HG03039 (cell line): Measurements from ENCODE around the gene CYP3A5.
"Not testable (repeated sequence)": the region's sequence is repeated elsewhere in the genome, so short reads cannot be mapped to it uniquely, and the experiment has no call there.

ENCODE experiments used
- ATAC-seq: cut with Tn5 transposase; IDR thresholded peaks from one replicate; pipeline ENCODE4 v1.9.1; 2021; ENCODE audit warnings: mild to moderate bottlenecking, moderate library complexity; ENCODE audit not compliant: unreplicated experiment

Gene CYP3A5

DNA sequence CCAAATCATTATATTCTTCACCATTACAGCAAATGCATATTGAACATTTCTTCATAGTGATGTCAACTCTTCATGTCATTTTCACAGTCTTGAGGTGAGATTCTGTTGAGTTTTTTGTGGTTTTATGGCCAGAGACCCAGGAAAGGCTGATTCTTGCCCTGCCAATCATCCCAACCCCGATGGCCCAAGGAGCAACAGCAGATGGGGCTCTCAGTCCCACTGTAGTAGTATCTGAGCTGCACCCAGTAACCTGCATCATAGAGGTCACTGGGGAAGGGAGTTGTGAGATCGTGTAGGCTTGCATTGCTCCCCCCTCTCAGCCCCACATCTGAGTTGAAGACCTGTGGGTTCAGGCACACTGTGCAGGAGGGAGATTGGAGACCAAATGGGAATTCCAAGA lies 36.3 kb downstream of the CYP3A5 start:
- ATAC-seq, result no peak

DNA sequence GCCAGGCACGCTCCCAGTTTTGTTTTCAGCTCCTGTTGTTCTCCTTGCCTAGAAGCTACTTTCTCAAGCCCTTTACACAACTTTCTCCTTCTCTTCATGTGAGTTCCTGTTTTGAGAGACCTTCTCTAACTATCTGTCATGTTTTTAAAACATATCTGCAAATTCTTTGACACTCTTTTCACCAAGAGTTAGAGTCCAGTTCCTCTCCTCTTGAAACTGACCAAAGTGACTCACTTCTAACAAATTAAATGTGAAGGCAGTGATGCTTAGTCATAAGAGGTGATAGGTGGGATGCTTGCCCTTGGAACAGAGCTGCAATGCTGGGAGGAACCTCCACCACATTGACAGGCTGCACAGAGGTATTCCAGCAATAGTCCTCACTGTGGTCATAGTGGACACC lies 37.8 kb downstream of the CYP3A5 start:
- no peak for ATAC-seq

DNA sequence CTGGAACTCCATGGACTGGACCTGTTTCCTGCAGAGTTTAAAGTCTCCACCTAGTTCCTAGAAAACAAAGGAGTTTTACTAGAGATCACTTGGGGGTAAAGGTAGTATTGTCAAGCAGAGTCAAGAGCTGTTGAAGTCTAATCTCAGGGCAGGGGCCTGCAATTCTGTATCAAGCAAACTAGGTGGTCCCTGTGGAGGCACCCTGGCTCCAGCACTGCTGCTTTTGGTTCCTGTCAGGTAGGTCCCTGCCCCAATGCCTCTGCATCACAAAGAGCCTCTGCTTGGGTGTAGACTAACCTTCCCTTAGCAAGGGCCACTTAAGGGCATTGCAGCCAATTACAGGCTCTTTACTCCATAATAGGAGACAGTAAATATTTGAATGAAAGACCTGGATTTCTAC lies 40.5 kb downstream of the CYP3A5 start:
- ATAC-seq, result no peak

DNA sequence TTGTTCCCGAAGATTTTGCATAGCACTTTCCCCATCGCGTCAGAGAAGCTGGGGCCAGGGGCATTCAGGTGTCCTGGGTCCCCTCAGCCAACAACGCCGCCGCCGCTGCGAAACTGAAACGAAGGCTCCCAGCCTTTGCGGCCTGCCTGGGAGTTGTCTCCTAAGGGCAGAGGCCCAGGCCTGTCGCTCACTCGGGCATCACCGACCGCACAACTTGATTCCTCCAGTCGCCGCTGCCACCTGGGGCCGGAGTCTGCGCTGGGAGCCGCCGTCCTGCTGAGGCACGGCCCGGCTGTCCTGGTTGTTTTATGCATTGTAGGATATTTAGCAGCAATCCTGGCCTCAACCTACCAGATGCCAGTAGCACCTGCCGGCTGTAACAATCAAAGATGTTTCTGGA lies 41.1 kb downstream of the CYP3A5 start:
- no peak for ATAC-seq

DNA sequence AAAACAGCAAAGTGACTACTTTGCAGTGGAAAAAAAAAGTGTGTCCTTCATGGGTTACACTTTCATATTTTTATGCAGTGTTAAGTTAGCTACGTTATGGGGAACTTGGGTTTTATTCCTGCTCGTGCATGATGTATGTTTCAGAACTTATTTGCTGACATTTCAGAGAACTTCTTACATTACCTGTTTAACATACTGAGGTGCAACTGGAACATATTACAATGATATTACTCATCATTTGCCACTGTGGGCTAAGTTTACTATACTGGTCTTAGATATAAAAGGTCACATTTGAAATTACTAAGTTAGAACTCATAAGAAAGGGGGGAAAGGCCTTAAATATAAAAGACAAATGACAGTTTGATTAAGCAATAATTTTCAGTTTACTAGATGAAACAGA lies 42.4 kb downstream of the CYP3A5 start:
- ATAC-seq, result not testable (repeated sequence)

DNA sequence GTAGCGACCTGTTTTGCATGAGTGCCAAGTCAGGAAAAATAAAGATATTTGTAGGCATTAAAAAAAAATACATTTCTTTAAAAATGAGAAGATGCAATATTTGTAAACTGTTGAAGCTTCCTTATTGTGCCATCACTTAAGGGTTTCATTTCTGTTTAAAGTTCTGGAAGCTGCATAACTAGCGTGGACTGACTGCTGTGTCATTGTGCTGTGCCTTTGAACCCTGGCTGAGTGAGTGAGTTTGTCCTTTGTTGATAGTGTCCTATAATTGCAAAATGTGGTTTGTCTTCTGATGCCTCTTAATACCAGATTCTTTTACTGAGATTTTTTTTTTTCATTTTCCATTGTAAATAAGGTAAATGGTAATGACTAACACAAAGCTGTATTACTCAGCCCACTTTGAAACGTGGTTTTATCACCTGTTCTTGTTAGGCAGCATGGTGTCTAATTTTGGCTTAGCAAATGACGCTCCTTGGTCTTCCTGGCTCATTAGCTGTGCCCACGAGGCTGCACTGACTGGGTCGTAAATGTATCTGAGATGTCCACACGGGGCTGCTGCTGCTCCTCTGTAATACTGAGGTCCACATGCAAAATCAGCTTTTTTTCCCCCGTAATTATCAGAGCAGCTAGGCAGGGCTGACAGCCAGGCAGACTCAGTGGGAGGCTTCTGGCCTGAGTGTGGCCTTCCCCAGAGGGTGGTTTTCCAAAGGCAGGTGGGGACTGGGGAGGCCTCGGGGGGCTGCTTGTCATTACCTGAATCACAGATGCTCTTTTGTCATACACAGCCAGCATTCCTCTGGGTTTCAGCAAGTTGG lies 48.3 kb downstream of the CYP3A5 start:
- ATAC-seq, result no peak

DNA sequence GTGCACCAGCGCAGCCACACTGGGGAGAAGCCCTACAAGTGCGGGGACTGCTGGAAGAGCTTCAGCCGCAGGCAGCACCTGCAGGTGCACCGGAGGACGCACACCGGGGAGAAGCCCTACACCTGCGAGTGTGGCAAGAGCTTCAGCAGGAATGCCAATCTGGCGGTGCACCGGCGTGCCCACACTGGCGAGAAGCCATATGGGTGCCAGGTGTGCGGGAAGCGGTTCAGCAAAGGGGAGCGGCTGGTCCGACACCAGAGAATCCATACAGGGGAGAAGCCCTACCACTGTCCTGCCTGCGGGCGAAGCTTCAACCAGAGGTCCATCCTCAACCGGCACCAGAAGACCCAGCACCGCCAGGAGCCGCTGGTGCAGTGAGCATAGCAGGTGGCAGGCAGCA lies 50.2 kb downstream of the CYP3A5 start:
- ATAC-seq, result no peak

DNA sequence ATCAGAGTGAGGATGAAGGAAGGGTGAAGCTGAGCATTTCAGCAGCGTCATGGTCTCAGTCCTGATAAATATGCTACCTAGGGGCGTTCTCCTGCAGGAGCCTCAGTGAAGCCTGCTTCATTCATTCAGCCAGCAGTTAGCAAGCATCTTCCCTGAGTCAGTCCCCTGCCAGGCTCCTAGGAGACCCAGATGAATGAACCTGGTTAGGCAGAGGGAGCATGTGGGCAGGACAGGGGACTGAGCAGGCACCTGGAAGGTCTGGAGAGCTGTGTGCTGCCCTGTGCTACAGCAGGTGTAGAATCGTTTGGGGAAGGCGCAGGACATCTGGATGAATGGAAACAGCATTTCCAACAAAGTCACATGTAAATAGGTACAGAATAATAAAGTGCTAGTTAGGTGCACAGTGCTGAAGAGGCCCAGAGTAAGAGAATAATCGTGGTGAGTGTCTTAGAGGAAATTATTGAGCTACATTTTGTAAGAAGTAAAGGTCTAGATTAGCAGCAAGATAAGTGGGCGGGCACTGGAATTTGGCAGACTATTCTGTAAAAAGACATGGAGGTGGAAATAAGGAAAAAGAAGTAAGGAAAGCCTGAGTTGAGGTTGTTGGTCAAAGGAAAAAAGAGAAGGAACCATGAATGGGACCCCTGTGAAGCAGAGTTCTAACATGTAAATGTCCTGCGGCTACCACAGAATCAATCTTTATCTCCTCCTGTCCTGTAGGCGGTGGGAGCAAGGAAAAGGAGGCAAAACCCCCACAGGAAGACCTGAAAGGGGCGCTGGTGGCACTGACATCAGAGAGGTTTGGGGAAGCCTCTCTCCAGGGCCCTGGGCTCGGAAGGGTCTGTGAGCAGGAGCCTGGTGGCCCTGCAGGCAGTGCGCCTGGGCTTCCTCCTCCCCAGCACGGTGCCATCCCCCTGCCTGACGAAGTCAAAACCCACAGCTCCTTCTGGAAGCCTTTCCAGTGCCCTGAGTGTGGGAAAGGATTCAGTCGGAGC lies 51.0 kb downstream of the CYP3A5 start:
- no peak for ATAC-seq

DNA sequence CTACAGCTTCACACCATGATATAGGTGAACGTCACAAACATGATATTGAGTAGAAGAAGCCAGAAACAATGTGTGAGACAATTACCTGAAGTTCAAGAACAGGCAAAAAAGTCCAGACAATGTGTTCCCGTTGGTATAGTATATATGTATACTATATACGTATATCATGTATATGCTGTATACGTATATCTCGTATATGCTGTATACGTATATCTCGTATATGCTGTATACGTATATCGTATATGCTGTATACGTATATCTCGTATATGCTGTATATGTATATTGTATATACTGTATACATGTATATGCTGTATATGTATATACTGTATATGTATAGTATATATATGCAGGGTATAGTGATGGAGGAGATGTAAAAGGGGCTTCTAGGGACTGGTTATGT lies 52.3 kb downstream of the CYP3A5 start:
- no peak for ATAC-seq

DNA sequence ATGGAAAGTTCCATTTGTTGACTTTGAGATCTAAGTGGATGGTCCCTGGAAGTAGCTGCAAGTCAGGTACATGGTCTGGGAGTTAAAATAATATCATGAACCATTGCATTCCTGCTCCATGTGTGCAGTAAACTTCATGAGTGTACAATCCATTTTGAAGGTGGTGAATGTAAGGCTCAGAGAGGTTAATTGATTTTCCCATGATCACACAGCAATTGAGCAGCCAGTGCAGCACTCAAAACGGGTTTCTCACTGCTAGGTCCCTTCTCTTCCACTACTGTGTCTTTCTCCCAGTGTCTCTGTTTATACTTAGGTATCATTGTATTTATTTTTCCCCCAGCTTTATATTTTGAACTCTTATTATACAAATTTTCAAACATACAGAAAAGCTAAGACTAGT lies 53.1 kb downstream of the CYP3A5 start:
- ATAC-seq, result no peak

DNA sequence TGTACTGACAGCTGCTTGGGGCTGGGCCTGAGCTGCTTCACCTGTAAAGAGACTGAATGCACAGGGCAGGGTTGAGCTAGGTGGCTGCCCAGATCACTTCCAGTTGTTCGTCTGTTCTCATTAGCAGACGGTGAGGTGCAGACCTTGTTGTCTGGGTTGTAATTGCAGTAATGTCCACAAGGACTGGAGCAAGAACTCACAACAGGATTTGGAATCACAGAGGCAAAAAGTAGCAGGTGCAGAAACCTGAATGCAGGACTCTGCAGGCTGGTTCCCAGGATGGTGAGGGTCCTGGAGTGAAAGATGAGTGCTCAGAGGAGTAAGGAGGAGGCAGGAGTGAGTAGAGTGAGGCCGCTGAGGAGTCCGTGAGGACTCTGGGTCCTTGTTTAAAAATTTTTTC lies 53.8 kb downstream of the CYP3A5 start:
- no peak for ATAC-seq

DNA sequence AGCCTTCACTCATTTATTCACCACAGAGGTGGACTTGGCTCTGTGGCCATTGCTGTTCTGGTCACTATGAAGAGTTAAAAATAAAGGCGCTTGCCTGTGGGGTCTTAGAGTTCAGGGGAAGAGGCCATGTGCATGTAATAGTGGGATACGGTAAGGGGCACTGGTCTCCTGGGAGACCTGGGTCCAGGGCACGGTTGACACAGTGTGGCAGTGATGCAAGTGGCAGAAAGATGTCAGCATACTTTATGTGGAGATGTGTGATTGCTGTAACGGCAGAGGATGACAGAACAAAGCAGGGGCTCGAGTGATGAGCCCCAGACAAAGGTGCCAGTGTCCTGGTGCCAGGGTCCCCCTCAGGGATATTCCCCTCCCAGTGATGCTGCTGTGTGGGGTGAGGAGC lies 54.5 kb downstream of the CYP3A5 start:
- ATAC-seq, result no peak

DNA sequence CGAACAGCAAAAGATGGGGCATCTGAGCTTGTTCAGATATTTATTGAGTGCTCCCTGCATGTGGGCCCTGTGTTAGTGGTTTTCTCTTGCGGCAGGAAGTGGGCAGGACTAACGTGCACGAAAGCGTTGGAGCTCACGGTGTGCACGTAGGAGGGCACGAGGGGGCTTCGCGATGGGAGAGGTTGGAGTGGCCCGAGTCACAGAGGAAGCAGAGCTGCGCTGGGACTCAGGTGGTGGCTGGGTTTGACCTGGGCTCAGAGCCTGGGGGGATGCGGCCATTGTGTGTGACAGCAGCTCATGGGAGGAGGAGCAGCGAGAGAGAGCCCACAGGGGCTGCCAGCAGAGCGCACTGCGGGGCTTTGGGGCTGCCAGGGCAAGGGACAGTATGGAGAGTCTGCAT lies 55.3 kb downstream of the CYP3A5 start:
- no peak for ATAC-seq

DNA sequence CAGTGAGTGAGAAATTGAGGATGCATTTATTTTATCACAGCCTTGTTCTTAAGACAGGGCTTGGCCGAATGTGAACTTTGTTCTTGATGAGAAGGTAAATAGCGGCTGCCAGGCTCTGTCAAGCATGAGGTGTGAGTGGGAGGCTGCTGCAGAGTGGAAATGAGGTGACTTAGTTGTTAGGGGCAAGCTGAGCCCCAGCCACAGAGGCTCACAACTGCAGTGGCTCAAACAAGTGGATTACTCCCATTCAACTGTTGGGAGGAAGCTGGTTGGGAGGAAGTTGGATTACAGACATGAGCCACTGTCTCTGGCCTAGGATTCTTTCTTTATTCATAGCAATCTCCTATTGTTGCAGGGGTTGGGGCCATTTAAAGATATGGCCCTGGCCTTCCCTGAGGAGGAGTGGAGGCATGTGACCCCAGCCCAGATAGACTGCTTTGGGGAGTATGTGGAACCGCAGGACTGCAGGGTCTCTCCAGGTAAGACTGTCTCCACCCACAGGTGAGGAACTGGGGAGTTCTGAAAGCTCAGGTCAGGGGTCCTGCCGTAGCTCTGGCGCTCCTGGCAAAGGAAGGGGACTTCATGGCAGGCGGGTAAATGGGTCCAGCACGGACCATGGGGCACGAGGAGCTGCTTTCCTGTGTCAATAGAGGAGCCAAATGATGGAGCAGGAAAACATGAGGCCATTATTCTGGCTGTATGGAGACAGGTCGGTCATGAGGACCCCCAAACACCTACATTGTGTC lies 55.9 kb downstream of the CYP3A5 start:
- ATAC-seq, result no peak

DNA sequence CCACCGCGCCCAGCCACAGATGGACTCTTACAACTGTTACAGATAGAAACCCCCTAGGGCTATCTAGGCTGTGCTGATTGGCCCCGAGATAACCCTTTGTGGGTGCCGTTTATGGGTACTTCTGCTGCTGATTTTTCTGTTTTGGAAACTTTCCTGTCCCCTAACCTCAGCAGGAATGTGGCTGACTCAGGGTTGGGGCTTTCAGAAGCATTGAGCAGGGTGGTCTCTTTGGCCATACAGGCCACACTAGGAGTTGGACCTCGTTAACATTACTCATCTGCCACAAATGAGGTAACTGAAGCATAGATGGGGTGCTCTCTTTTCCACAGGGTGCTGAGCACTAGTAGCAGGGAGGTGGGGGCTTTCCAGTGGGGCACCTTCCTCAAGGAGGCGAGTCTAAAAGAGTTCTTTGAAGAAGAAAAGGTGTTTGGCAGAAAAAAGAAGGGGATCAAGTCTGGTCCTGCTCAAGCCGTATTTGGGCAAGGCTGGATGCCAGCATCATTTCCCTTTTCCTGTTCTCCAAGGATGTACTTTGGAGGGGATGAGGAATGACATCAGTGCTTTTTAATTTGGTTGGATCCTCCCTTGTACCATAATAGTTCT lies 56.6 kb downstream of the CYP3A5 start:
- ATAC-seq, result no peak

DNA sequence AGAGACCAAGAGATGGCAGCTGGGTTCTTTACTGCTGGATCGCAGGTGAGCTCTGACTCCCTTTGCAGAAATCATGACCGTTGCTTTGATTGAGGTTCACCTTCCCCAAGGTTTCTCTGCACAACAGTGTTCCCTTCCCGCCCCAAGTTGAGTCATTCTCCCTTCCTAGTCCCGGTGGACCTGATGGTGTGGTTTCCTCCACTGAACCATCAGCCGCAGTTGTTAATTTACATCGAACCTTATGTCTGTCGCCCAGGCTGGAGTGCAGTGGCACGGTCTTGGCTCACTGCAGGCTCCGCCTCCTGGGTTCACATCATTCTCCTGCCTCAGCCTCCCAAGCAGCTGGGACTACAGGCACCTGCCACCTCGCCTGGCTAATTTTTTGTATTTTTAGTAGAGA lies 57.2 kb downstream of the CYP3A5 start:
- ATAC-seq, result no peak

DNA sequence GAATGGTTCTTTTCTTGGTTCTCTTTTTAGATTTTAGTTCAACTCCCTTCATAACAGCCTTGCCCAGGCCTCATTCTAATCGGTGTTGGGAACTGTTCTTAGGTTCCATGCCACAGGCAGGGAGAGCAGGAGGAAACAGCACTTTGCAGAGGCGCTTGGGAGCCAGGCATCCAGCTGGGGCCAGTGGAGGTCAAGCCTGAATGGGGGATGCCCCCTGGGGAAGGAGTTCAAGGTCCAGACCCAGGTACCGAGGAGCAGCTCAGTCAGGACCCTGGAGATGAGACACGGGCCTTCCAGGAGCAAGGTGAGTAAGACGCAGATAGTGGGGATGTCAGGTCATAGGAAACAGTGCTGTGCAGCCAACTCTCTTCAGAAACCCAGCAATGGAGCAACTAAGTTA lies 58.5 kb downstream of the CYP3A5 start:
- no peak for ATAC-seq

DNA sequence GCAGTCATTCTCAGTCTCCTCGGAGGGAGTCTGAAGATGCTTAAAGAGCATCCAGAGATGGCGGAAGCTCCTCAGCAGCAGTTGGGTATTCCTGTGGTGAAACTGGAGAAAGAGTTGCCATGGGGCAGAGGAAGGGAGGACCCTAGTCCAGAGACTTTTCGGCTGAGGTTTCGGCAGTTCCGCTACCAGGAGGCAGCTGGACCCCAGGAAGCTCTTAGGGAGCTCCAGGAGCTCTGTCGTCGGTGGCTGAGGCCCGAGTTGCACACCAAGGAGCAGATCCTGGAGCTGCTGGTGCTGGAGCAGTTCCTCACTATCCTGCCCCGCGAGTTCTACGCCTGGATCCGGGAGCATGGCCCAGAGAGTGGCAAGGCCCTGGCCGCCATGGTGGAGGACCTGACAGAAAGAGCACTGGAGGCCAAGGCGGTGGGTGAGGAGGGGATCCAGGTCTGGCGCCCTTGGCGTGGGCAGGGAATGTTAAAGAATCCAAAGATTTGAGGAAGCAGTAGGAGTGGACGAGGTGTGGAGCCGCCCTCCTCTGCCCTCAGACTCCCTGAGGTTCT lies 60.1 kb downstream of the CYP3A5 start:
- no peak for ATAC-seq

DNA sequence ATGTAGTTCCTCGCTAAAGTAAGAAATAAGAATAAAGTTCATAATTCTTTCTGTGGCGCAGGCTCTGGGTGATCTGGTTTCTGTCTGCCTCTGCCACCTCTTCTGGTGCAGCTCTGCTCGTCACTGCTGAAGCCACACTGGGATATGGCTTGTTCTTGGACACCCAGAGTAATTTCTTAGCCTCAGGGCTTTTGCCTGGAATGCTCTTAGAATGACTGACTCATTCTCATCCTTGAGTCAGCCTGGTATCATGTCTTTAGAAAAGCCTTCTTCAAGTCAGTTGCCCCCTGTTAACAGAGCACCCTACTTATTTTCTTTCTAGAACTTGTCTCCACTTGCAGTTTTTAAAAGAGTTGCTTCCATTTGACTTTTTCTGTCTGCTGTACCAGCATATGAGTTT lies 61.1 kb downstream of the CYP3A5 start:
- no peak for ATAC-seq

DNA sequence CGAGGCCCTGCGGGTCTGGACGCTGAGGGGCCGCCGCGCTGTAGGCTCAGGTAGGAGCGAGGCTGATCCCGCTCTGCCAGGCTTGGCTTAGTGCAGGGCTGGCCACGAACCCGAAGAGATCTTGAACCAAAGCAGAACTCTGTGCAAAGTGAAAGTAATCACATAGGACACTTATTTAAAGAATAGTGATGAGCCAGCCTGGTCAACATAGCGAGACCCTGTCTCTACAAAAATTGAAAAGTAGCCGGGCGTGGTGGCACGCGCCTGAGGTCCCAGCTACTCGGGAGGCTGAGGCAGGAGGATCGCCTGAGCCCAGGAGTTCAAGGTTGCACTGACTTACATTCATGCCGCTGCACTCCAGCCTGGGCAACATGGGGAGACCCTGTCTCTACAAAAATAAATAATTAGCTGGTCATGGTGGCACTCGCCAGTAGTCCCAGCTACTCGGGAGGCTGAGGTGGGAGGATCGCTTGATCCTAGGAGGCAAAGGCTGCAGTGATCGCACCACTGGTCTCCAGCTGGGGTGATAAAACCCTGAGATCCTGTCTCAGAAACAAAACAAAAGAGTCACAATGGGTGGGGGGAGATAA lies 62.5 kb downstream of the CYP3A5 start:
- no peak for ATAC-seq
